OCI-LY7 (cell line): ENCODE results near the gene SLAMF6.

Source experiments
- CTCF ChIP-seq: fragments of 200-600 bp; sonication (generic); conservative IDR thresholded peaks from 2 replicates; pipeline ENCODE4 v1.5.1; 2014; ENCODE audit warnings: mild to moderate bottlenecking, antibody characterized with exemption, low read length, moderate library complexity, mixed read lengths
- EZH2phosphoT487 ChIP-seq: fragments of 200-600 bp; sonication (generic); IDR thresholded peaks from 2 replicates; pipeline ENCODE4 v1.6.1; 2018; ENCODE audit warnings: low read depth, borderline replicate concordance, mild to moderate bottlenecking, mixed run types, antibody characterized with exemption, low read length, moderate library complexity, mixed read lengths

GRCh38 chr1:160534823-160535605, 12.0 kb upstream of the SLAMF6 start:
- TF ChIP-seq CTCF (peak; percentile 76), EZH2phosphoT487 (no peak)
